SJSA1 (cell line): Measurements from ENCODE around the gene STAM. TPM values are rescaled to one million over a fixed set of nuclear protein-coding genes. Genes with fewer than 3 reads are reported as not detected.
A peak's percentile ranks its signal among the peaks of the same experiment; 100 is the strongest.

ENCODE experiments used
- DNase-seq, 2 experiments: peaks; one replicate each; pipeline ENCODE4 v3.0.0-alpha.2; 2015 to 2020; ENCODE audit warnings: low spot score in 2 of 2, low read depth in 1 of 2
- H3K27ac ChIP-seq: fragments of 250-450 bp; sonication (Bioruptor Pico); 2 replicates; pipeline ENCODE4 v1.5.1; 2020; ENCODE audit warnings: mild to moderate bottlenecking, moderate library complexity
- H3K27me3 ChIP-seq: fragments of 250-450 bp; sonication (Bioruptor Pico); replicated peaks from 2 replicates; pipeline ENCODE4 v1.5.1; 2020; ENCODE audit warnings: mild to moderate bottlenecking, moderate library complexity
- H3K36me3 ChIP-seq: fragments of 250-450 bp; sonication (Bioruptor Pico); 2 replicates; pipeline ENCODE4 v1.5.1; 2020; ENCODE audit warnings: mild to moderate bottlenecking
- H3K4me1 ChIP-seq: fragments of 250-450 bp; sonication (Bioruptor Pico); replicated peaks from 2 replicates; pipeline ENCODE4 v1.6.1; 2021; ENCODE audit warnings: mild to moderate bottlenecking
- H3K4me3 ChIP-seq: fragments of 250-450 bp; sonication (Bioruptor Pico); 2 replicates; pipeline ENCODE4 v1.5.1; 2020; ENCODE audit warnings: mild to moderate bottlenecking
- H3K9me3 ChIP-seq: fragments of 250-450 bp; sonication (Bioruptor Pico); replicated peaks from 2 replicates; pipeline ENCODE4 v1.5.1; 2020; ENCODE audit warnings: mild to moderate bottlenecking
- total RNA-seq: library from RNA; depleted of rRNA; stranded (reverse); fragments of >200 nt; shearing (Covaris generic); gene quantifications from 2 replicates; pipeline ENCODE4 v1.2.3, GENCODE V29; 2014

The STAM gene
- total RNA-seq, 1 experiment from 2014 or later, result 33.8 TPM

GRCh38 chr10:17655009-17655408, 11.1 kb downstream of the STAM start:
- Histone ChIP-seq H3K27ac (no peak overlapping the region), H3K4me3 (no peak overlapping the region), H3K36me3 (peaks cover 13% of the 10 kb centered on the region), H3K27me3 (no peaks in the 10 kb centered on the region), H3K4me1 (peaks cover 23% of the 10 kb centered on the region), H3K9me3 (0 out of 2 replicates have a peak, but pooled peaks cover 4% of the 10 kb centered on the region)
- DNase-seq, result no peak

GRCh38 chr10:17655567-17656146, 11.7 kb downstream of the STAM start:
- 0 out of 2 replicates have a peak, but pooled peaks cover 4% of the 10 kb centered on the region for H3K9me3 ChIP-seq
- no peaks in the 10 kb centered on the region for H3K27me3 ChIP-seq
- H3K27ac ChIP-seq, result peak overlapping the region; percentile 40
- peaks cover 23% of the 10 kb centered on the region for H3K4me1 ChIP-seq
- no peak overlapping the region for H3K4me3 ChIP-seq
- DNase-seq, result no peak
- peaks cover 12% of the 10 kb centered on the region for H3K36me3 ChIP-seq

- Histone ChIP-seq H3K36me3 (peaks cover 22% of the 10 kb centered on the region), H3K4me1 (peaks cover 23% of the 10 kb centered on the region), H3K9me3 (0 out of 2 replicates have a peak, but pooled peaks cover 4% of the 10 kb centered on the region), H3K27me3 (no peaks in the 10 kb centered on the region), H3K27ac (no peak overlapping the region), H3K4me3 (no peak overlapping the region)
- no peak for DNase-seq
Measured at GRCh38 chr10:17657103-17657500, 13.2 kb downstream of the STAM start.

- no peak for DNase-seq
- Histone ChIP-seq H3K36me3 (peaks cover 20% of the 10 kb centered on the region), H3K9me3 (no peaks in the 10 kb centered on the region), H3K4me3 (no peak overlapping the region), H3K27ac (no peak overlapping the region), H3K27me3 (no peaks in the 10 kb centered on the region), H3K4me1 (peaks cover 16% of the 10 kb centered on the region)
Measured at GRCh38 chr10:17659365-17659764, 15.4 kb downstream of the STAM start.

- Histone ChIP-seq H3K4me1 (peaks cover 18% of the 10 kb centered on the region), H3K4me3 (no peak overlapping the region), H3K36me3 (peaks cover 20% of the 10 kb centered on the region), H3K9me3 (no peaks in the 10 kb centered on the region), H3K27ac (no peak overlapping the region), H3K27me3 (no peaks in the 10 kb centered on the region)
- no peak for DNase-seq
Measured at GRCh38 chr10:17660921-17661320, 17.0 kb downstream of the STAM start.

- Histone ChIP-seq H3K4me1 (peaks cover 18% of the 10 kb centered on the region), H3K9me3 (no peaks in the 10 kb centered on the region), H3K27ac (no peak overlapping the region), H3K36me3 (peaks cover 20% of the 10 kb centered on the region), H3K27me3 (no peaks in the 10 kb centered on the region), H3K4me3 (no peak overlapping the region)
- DNase-seq, result no peak
Measured at GRCh38 chr10:17661510-17661909, 17.6 kb downstream of the STAM start.

- Histone ChIP-seq H3K36me3 (peaks cover 21% of the 10 kb centered on the region), H3K4me1 (peaks cover 19% of the 10 kb centered on the region), H3K27me3 (no peaks in the 10 kb centered on the region), H3K4me3 (no peak overlapping the region), H3K27ac (no peak overlapping the region), H3K9me3 (no peaks in the 10 kb centered on the region)
- DNase-seq, result no peak
Measured at GRCh38 chr10:17662193-17663138, 18.5 kb downstream of the STAM start.

- peaks cover 22% of the 10 kb centered on the region for H3K4me1 ChIP-seq
- H3K9me3 ChIP-seq, result no peaks in the 10 kb centered on the region
- DNase-seq, result no peak
- peaks cover 25% of the 10 kb centered on the region for H3K36me3 ChIP-seq
- no peak overlapping the region for H3K4me3 ChIP-seq
- H3K27ac ChIP-seq, result no peak overlapping the region
- no peaks in the 10 kb centered on the region for H3K27me3 ChIP-seq
Measured at GRCh38 chr10:17663450-17663849, 19.5 kb downstream of the STAM start.

GRCh38 chr10:17665747-17666146, 21.8 kb downstream of the STAM start:
- peak; percentile 49 to 79 for DNase-seq
- Histone ChIP-seq H3K9me3 (no peaks in the 10 kb centered on the region), H3K27ac (peak overlapping the region; percentile 96), H3K36me3 (peaks cover 25% of the 10 kb centered on the region), H3K27me3 (no peaks in the 10 kb centered on the region), H3K4me1 (peaks cover 31% of the 10 kb centered on the region), H3K4me3 (no peak overlapping the region)

- H3K27me3 ChIP-seq, result no peaks in the 10 kb centered on the region
- H3K9me3 ChIP-seq, result no peaks in the 10 kb centered on the region
- no peak overlapping the region for H3K27ac ChIP-seq
- H3K4me3 ChIP-seq, result no peak overlapping the region
- H3K4me1 ChIP-seq, result peaks cover 58% of the 10 kb centered on the region
- H3K36me3 ChIP-seq, result peaks cover 5% of the 10 kb centered on the region; the same call in 1 of the 2 replicates
- DNase-seq, result no peak
Measured at GRCh38 chr10:17668435-17669184, 24.7 kb downstream of the STAM start.

- no peak overlapping the region for H3K4me3 ChIP-seq
- no peak for DNase-seq
- H3K36me3 ChIP-seq, result peaks cover 5% of the 10 kb centered on the region; the same call in 1 of the 2 replicates
- no peaks in the 10 kb centered on the region for H3K27me3 ChIP-seq
- peaks cover 63% of the 10 kb centered on the region for H3K4me1 ChIP-seq
- no peak overlapping the region for H3K27ac ChIP-seq
- H3K9me3 ChIP-seq, result no peaks in the 10 kb centered on the region
Measured at GRCh38 chr10:17669185-17669872, 25.4 kb downstream of the STAM start.

GRCh38 chr10:17671307-17671706, 27.4 kb downstream of the STAM start:
- Histone ChIP-seq H3K4me3 (no peak overlapping the region), H3K9me3 (no peaks in the 10 kb centered on the region), H3K27me3 (no peaks in the 10 kb centered on the region), H3K36me3 (0 out of 2 replicates have a peak, but pooled peaks cover 5% of the 10 kb centered on the region), H3K27ac (no peak overlapping the region), H3K4me1 (peaks cover 56% of the 10 kb centered on the region)
- DNase-seq, result no peak

- Histone ChIP-seq H3K36me3 (no peaks in the 10 kb centered on the region), H3K27ac (peak overlapping the region; percentile 55), H3K27me3 (no peaks in the 10 kb centered on the region), H3K9me3 (no peaks in the 10 kb centered on the region), H3K4me1 (peaks cover 48% of the 10 kb centered on the region), H3K4me3 (no peak overlapping the region)
- DNase-seq, result peak; percentile 88 to 90
Measured at GRCh38 chr10:17673471-17674061, 29.6 kb downstream of the STAM start.
